ENCODE results near the gene PNPO. TPM values are rescaled to one million over a fixed set of nuclear protein-coding genes. Genes with fewer than 3 reads are reported as not detected.

The PNPO gene
- total RNA-seq, 3 donors from 2014 or later: 22.8 to 32.0 (median 24.8) TPM

GRCh38 chr17:47896672-47897490, 44.5 kb upstream of the PNPO start:
- no peak for TF ChIP-seq CTCF (IDR thresholded peaks at IDR 0.05)
- intact Hi-C loops (cut with DNase I, micrococcal nuclease): no loop called here
- DNase-seq: no peak

GRCh38 chr17:47897561-47897960, 43.8 kb upstream of the PNPO start:
- Histone ChIP-seq H3K9me3 (no peaks in the 10 kb centered on the region), H3K4me3 (no peak overlapping the region), H3K36me3 (ENCODE audit: low read depth) (peaks cover 3% of the 10 kb centered on the region), H3K4me1 (ENCODE audit: low read depth) (peaks cover 12% of the 10 kb centered on the region)
- ATAC-seq (no peak), DNase-seq (no peak)
- no peak for TF ChIP-seq CTCF (IDR thresholded peaks at IDR 0.05)
- intact Hi-C loops (cut with DNase I, micrococcal nuclease): no loop called here

More at GRCh38 chr17:47896672-47897490, 44.5 kb upstream of the PNPO start:
- no peaks in the 10 kb centered on the region for H3K9me3 ChIP-seq
- peak overlapping the region; percentile 77 for H3K4me3 ChIP-seq
- H3K4me1 ChIP-seq (ENCODE audit: low read depth): peaks cover 12% of the 10 kb centered on the region
- no peak for ATAC-seq
- H3K36me3 ChIP-seq (ENCODE audit: low read depth): peaks cover 3% of the 10 kb centered on the region

- no peak for ATAC-seq
- TF ChIP-seq CTCF (IDR thresholded peaks at IDR 0.05): no peak
- Histone ChIP-seq H3K36me3 (ENCODE audit: low read depth) (peaks cover 3% of the 10 kb centered on the region), H3K9me3 (no peaks in the 10 kb centered on the region), H3K4me1 (ENCODE audit: low read depth) (peaks cover 12% of the 10 kb centered on the region), H3K4me3 (no peak overlapping the region)
- DNase-seq: no peak
- intact Hi-C loops (cut with DNase I, micrococcal nuclease): no loop called here
These were observed 43.1 kb upstream of the PNPO start for GRCh38 chr17:47898241-47898640.

GRCh38 chr17:47899643-47900042, 41.7 kb upstream of the PNPO start:
- DNase-seq (no peak), ATAC-seq (no peak)
- intact Hi-C loops (cut with DNase I, micrococcal nuclease): no loop called here
- H3K4me3 ChIP-seq: no peak overlapping the region
- H3K4me1 ChIP-seq (ENCODE audit: low read depth): peaks cover 6% of the 10 kb centered on the region
- no peak for TF ChIP-seq CTCF (IDR thresholded peaks at IDR 0.05)
- peaks cover 3% of the 10 kb centered on the region for H3K36me3 ChIP-seq (ENCODE audit: low read depth)
- no peaks in the 10 kb centered on the region for H3K9me3 ChIP-seq

- no peaks in the 10 kb centered on the region for H3K9me3 ChIP-seq
- H3K4me3 ChIP-seq: no peak overlapping the region
- H3K36me3 ChIP-seq (ENCODE audit: low read depth): no peaks in the 10 kb centered on the region
- ATAC-seq: no peak
- no peak for DNase-seq
- H3K4me1 ChIP-seq (ENCODE audit: low read depth): peaks cover 6% of the 10 kb centered on the region
- intact Hi-C loops (cut with DNase I, micrococcal nuclease): no loop called here
- no peak for TF ChIP-seq CTCF (IDR thresholded peaks at IDR 0.05)
These were observed 39.9 kb upstream of the PNPO start for GRCh38 chr17:47901423-47901822.
